Lower lobe of right lung (tissue), 2 donors: ENCODE data around the gene HOXB9. TPM values are rescaled to one million over a fixed set of nuclear protein-coding genes. Genes with fewer than 3 reads are reported as not detected.

Source experiments
- ATAC-seq, 2 donors: fragments of 200-7000 bp; cut with Tn5 transposase; one replicate each; pipeline ENCODE4 v1.9.1; 2020 to 2022; ENCODE audit warnings: mild to moderate bottlenecking in 2 of 2, moderate library complexity in 2 of 2
- DNase-seq: peaks from one replicate; pipeline ENCODE4 v3.0.0-alpha.2; 2020
- H3K27ac ChIP-seq: fragments of 200-600 bp; one replicate; pipeline ENCODE4 v1.8.0; 2022
- H3K27me3 ChIP-seq: fragments of 200-600 bp; one replicate; pipeline ENCODE4 v1.8.0; 2022; ENCODE audit warnings: low read depth
- H3K36me3 ChIP-seq: fragments of 200-600 bp; one replicate; pipeline ENCODE4 v1.8.0; 2022; ENCODE audit warnings: mild to moderate bottlenecking
- H3K4me1 ChIP-seq: fragments of 200-600 bp; one replicate; pipeline ENCODE4 v1.8.0; 2022
- H3K4me3 ChIP-seq: fragments of 200-600 bp; one replicate; pipeline ENCODE4 v1.8.0; 2022; ENCODE audit warnings: mild to moderate bottlenecking
- H3K9me3 ChIP-seq: fragments of 200-600 bp; one replicate; pipeline ENCODE4 v1.8.0; 2022
- intact Hi-C: fragments of 100-400 bp; cut with DNase I; formaldehyde crosslinking; loops from one replicate; pipeline ENCODE4 v1.11.0; 2022
- total RNA-seq: library from RNA; stranded (reverse); fragmentation: NEBNext Ultra II Directional; extraction: Animal tissue kit (Norgen Biotek cat#: 25700); gene quantifications from one replicate; pipeline ENCODE4 v1.2.1, GENCODE V29; 2021
- TF ChIP-seq, protein P1 (sequence below): fragments of 200-600 bp; IDR thresholded peaks from one replicate; pipeline ENCODE4 v1.8.0; 2022; ENCODE audit warnings: antibody characterized with exemption, mild to moderate bottlenecking
- donor health status: DM: no; HTN: yes; CAD: no; lungs with severe emphysema.

HOXB9 gene
- total RNA-seq, 1 donor from 2014 or later, result not detected

DNA sequence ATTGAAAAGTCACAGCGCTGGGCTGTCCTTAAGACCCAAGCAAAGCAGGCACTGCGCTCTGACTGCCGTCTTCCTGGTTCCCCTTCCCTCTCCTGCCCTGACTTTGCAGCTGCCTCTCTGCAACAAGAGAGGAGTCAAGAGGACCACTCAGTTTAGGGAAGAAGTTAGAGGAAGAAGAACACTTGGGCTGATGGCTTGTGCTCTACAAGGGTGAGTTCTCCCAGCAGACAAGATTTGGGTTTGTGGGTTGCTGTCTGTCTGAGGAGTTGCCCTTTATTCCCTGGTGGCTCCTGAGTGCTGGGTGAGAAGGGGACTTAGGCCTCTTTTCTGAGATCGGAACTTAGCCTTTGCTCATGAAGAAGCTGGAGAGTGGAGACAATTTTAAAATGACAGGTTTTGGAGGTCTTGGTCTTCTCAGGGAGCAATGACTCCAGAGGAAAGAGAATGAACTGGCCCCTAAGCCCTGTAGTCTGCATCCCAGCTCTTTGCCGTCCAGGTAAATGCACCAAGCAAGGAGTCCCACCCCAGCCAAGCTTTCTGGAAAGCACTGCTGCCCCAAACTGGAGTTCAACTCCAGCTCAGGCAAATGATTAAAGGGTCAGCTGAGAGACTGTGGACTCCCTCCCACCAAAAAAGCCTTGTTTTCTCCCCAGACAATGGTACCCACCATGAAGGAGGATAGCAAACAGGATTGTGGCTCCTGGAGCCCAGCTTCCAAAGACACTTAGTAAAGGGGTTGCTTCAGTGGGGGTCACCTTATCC, 2.7 kb upstream of the HOXB9 start:
- intact Hi-C loops, result no loop called here
- TF ChIP-seq, protein P1, sequence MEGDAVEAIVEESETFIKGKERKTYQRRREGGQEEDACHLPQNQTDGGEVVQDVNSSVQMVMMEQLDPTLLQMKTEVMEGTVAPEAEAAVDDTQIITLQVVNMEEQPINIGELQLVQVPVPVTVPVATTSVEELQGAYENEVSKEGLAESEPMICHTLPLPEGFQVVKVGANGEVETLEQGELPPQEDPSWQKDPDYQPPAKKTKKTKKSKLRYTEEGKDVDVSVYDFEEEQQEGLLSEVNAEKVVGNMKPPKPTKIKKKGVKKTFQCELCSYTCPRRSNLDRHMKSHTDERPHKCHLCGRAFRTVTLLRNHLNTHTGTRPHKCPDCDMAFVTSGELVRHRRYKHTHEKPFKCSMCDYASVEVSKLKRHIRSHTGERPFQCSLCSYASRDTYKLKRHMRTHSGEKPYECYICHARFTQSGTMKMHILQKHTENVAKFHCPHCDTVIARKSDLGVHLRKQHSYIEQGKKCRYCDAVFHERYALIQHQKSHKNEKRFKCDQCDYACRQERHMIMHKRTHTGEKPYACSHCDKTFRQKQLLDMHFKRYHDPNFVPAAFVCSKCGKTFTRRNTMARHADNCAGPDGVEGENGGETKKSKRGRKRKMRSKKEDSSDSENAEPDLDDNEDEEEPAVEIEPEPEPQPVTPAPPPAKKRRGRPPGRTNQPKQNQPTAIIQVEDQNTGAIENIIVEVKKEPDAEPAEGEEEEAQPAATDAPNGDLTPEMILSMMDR, result no peak
- H3K4me3 ChIP-seq, result no peak overlapping the region
- H3K9me3 ChIP-seq, result no peaks in the 10 kb centered on the region
- H3K27ac ChIP-seq, result no peak overlapping the region
- peaks cover 100% of the 10 kb centered on the region for H3K27me3 ChIP-seq
- no peak for ATAC-seq
- H3K4me1 ChIP-seq, result peaks cover 28% of the 10 kb centered on the region
- no peak for DNase-seq
- no peaks in the 10 kb centered on the region for H3K36me3 ChIP-seq

DNA sequence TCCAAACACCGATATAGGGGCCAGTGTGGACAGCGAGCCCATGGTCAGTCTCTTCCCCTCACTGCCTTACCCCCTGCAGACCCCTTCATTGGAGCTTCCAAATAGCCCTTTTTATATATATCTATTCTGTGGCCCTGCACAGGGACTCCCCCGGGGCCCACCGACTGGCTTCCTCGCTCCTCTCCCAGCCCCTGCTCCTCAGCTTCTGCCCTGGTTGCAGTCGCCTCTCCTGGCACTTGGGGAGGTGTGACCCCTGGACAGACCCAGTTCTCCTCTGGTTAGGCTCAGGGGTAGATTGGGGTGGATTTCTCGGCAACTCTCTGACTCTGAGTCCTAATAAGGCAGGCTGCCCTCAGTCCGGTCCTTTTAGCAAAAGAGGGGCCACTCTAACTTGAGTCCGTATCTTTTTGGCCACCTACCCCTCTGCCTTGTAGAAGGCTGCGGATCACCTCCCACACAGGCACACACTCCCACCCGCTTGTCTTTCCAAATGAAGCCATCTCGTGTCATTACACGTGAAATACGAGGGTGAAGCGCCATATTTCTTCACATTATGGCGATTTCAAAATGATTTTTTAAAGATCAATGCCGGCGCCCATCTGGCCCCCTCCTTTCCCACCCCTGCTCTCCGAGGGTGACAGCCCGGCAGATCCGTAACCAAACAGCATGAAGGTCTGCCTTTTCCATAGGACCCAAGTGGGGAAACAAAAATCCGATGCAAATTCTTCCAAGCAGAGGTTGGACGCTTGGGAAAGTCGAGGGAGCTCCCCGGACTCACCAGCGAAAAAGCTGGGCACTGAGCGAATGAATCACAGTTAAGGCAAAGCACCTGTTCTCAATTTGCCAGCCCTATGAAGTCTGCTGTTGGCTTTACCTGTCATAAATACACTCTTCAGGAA, 1.7 kb upstream of the HOXB9 start:
- no peak for DNase-seq
- TF ChIP-seq, protein P1, result no peak
- ATAC-seq, result no peak
- no peaks in the 10 kb centered on the region for H3K36me3 ChIP-seq
- no peaks in the 10 kb centered on the region for H3K9me3 ChIP-seq
- peaks cover 26% of the 10 kb centered on the region for H3K4me1 ChIP-seq
- H3K4me3 ChIP-seq, result no peak overlapping the region
- peaks cover 100% of the 10 kb centered on the region for H3K27me3 ChIP-seq
- no peak overlapping the region for H3K27ac ChIP-seq
- intact Hi-C loops, result no loop called here

- Histone ChIP-seq H3K27ac (no peak overlapping the region), H3K27me3 (peaks cover 100% of the 10 kb centered on the region), H3K36me3 (no peaks in the 10 kb centered on the region), H3K4me1 (peaks cover 26% of the 10 kb centered on the region), H3K4me3 (no peak overlapping the region), H3K9me3 (no peaks in the 10 kb centered on the region)
- TF ChIP-seq, protein P1, result no peak
- ATAC-seq, result no peak
- DNase-seq, result no peak
- intact Hi-C loops, result no loop called here
Observed at GRCh38 chr17:48627118-48627597, 1.0 kb upstream of the HOXB9 start.

GRCh38 chr17:48625495-48626244, 488 bp downstream of the HOXB9 start:
- intact Hi-C loops, result no loop called here
- DNase-seq (no peak), ATAC-seq (peak; percentile 76 to 77)
- H3K9me3 ChIP-seq, result no peaks in the 10 kb centered on the region
- H3K4me3 ChIP-seq, result peak overlapping the region; percentile 43
- peaks cover 100% of the 10 kb centered on the region for H3K27me3 ChIP-seq
- H3K4me1 ChIP-seq, result peaks cover 26% of the 10 kb centered on the region
- TF ChIP-seq, protein P1, result no peak
- no peak overlapping the region for H3K27ac ChIP-seq
- H3K36me3 ChIP-seq, result no peaks in the 10 kb centered on the region
